SKM-1 treated with dmso at 0.1 percent for 144 hours (cell line): Measurements from ENCODE around the gene TP53TG3C.
"Not testable (repeated sequence)": the region's sequence is repeated elsewhere in the genome, so short reads cannot be mapped to it uniquely, and the experiment has no call there.

Source experiments
- DNase-seq: peaks from one replicate; lab custom pipeline; 2025; ENCODE audit not compliant: unreplicated experiment; lab: John Stamatoyannopoulos, UW

Gene TP53TG3C

DNA sequence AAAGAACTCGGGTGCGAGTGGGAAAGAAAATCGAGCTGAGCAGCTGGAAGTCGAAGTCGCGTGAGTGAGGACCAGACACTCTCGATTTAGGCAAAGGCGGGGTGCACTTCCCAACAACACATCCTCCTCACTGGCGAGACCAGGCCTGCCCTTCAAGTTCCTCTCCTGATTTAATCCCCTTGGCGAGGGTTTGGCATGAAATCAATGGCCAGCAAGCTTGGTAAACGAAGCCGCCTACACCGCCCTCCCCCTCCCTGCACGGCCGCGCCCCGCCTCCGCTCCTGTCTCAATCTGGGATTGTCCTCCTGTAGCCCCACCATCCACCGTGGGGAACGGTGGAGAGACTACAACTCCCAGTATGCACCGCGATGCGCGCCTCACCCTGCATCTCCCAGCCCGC, at the start of gene TP53TG3C:
TSS of gene TP53TG3C (plus strand) at position 301 of the 400 bp plus-strand sequence. CDS start at position 369, 68 bp downstream.
- DNase-seq: not testable (repeated sequence)
